HG02610 (cell line): ENCODE data around the gene ULBP2.

ENCODE experiments used
- ATAC-seq: cut with Tn5 transposase; IDR thresholded peaks from one replicate; pipeline ENCODE4 v1.9.1; 2021; ENCODE audit warnings: mild to moderate bottlenecking, moderate library complexity; ENCODE audit not compliant: unreplicated experiment

Gene ULBP2

DNA sequence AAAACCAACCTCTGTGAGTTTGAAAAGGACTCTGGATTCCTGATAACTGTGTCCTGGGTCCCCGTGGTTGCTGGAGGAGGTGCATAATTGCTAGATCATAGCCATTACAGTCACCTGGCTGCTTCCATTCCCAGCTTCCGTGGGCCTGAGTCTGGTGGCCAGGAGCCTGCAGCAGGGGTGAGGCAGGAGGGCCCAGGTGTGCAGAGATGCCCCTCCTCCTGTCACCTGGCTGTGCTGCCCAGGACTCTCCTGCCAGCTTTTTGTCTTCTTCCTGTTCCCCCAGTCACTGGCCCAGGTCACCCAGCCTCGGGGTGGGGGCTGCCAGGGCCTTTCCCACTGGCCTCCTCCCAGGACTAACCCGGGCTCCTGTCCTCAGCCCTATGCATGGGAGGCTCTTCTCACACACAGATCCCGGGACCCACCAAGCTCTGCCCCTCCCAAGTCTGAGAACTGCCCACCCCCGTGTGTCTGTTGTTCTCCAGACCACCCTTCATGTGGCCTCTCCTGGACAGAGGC is 53.5 kb downstream of the ULBP2 start:
- ATAC-seq = no peak

DNA sequence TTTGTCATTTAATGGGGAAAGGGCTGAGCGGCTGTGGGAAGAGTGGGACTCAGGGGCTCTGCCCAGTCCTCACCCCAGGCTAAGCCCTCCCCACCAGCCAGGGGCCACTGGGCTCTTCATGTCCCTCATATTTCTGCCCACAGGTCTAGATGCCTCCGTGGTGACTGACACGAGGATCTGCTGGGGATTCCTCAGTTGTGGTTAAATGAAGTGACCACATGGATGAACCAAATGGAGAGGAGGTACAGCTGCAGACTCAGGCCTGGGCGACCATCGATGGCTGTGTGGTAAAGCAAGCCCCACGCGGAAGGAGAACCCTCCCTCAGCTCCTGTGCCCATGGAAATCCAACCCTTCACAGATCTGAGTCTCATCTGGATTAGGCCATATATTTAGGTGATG is 54.2 kb downstream of the ULBP2 start:
- no peak for ATAC-seq
